ENCODE data around the gene JSRP1.

JSRP1 gene

GRCh38 chr19:2212861-2213711, 43.1 kb downstream of the JSRP1 start:
- DNase-seq = no peak

DNA sequence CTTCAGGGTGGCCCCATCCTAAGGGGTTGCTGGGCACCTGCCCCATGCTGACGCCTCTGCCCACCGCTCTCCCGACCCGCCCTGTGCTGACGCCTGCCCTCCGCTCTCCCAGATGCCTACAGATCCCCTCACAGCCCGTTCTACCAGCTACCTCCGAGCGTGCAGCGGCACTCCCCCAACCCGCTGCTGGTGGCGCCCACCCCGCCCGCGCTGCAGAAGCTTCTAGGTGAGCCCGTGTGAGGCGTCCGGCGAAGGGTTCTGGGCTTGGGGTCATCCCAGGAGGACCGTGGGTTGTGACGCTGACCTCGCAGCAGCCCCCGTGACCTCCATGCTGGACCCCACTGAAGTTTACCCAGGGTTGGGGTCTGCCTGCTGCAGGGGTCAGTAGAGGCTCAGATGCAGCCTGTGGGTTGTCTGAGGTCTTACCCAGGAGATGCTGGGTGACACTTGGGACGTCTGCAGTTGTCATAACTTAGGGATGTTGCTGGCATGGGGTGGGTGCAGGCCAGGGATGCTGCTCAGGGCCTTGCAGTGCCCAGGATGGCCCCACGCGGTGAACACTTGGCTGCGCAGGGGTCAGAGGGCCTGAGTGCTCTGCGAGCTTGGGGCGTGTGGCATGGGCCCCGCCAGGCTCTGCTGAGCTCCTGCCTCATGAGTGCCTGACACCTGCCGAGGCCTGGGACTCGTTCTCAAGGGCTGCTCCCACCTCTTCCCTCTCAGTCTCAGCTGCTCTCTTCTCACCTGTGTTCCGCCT, 45.1 kb downstream of the JSRP1 start:
- no peak for DNase-seq

GRCh38 chr19:2210206-2210605, 46.0 kb downstream of the JSRP1 start:
- no peak for DNase-seq

- DNase-seq = no peak
Observed at GRCh38 chr19:2209408-2209807, 46.8 kb downstream of the JSRP1 start.

GRCh38 chr19:2208975-2209374, 47.2 kb downstream of the JSRP1 start:
- no peak for DNase-seq

DNA sequence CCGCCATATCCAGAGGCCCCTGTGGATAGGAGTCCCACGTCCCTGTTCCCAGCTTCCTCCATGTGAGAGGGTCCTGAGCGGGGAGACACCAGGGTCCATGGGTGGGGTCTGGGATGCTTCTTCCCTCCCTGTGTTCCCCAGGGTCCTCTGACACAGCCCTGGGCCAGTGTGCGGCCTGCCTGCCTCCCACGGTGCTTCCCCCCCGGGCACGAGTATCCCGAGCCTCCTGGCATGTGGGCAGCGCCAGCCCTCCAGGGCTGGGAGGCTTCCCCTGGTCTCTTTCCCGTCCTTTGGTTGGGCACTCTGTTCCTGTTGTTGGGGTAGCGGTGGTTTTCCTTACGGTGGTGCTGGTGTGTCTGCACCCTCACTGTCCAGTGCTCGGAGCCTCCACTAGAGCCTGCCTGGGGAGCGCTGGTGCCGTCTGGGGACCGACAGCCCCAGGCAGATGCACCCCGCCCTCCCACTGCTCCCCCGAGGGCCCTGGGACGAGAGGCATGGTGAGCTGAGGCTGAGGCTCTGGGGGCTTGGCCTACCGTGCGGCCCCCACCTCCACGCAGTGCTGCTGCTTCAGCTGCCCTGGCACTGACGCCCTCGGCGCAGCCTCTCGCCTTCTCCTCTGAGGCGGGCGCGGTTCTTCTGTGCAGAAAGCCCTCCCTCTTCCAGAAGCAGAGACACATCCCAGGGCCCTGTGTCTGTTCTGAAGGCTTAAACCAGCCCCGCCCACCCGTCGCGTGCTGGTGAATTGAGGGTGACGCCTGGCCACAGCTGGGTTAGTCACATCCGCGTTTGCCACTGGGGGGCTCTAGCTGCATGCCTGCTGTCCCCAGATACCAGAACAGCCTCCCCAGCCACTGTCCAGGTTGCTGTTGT, 48.0 kb downstream of the JSRP1 start:
- DNase-seq = no peak

GRCh38 chr19:2207008-2207407, 49.2 kb downstream of the JSRP1 start:
- no peak for DNase-seq

GRCh38 chr19:2202366-2202765, 53.9 kb downstream of the JSRP1 start:
- DNase-seq = no peak
